LNCaP clone FGC (cell line): ENCODE measurements around the gene FIZ1.
A peak's percentile ranks its signal among the peaks of the same experiment; 100 is the strongest.

Experiments
- DNase-seq: peaks from one replicate; pipeline ENCODE4 v3.0.0-alpha.2; 2011; ENCODE audit warnings: low read depth
- H3K4me3 ChIP-seq: 2 replicates; pipeline ENCODE4 v1.5.1; 2011; ENCODE audit warnings: mild to moderate bottlenecking, low read depth, low read length, control low read depth
- CTCF ChIP-seq: IDR thresholded peaks from 2 replicates; pipeline ENCODE4 v1.5.1; 2012; ENCODE audit warnings: mild to moderate bottlenecking; ENCODE audit not compliant: control insufficient read depth, insufficient read depth; ENCODE audit errors: extremely low read depth

Gene FIZ1

GRCh38 chr19:55605207-55605636, 5.9 kb upstream of the FIZ1 start:
- TF ChIP-seq CTCF = no peak
- DNase-seq = peak; percentile 81
- H3K4me3 ChIP-seq = peak overlapping the region; percentile 96

DNA sequence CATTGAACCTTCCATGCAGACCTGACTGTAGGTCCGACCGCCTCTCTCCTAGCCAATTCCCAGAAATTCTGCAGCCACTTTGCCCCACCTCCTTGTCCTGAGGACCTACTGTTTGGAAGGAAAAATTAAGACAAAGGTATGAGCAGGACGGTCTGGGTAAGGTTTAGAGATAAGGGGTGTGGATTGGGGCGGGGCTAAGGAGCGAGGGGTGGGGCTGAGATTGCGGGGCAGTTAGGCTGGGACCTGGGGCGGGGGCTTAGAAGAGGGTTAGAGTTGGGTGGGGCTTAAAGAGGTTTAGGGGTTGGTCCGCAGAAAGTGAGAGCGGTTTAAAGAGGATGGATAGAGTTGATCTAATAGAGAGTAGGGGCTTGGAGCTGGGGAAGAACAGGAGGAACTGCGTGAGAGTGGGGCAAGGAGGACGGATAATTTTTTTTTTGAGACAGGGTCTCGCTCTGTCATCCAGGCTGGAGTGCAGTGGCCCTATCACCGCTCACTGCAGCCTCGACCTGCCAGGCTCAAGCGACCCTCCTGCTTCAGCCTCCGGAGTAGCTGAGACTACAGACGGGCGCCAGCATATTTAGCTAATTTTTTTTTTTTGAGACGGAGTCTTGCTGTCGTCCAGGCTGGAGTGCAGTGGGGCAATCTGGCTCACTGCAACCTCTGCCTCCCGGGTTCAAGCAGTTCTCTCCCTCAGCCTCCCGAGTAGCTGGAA, 4.4 kb upstream of the FIZ1 start:
- TF ChIP-seq CTCF = no peak
- no peak overlapping the region for H3K4me3 ChIP-seq
- no peak for DNase-seq

GRCh38 chr19:55603115-55603514, 3.8 kb upstream of the FIZ1 start:
- no peak for DNase-seq
- H3K4me3 ChIP-seq = no peak overlapping the region
- no peak for TF ChIP-seq CTCF

GRCh38 chr19:55602104-55603001, 3.0 kb upstream of the FIZ1 start:
- no peak overlapping the region for H3K4me3 ChIP-seq
- no peak for DNase-seq
- TF ChIP-seq CTCF = no peak

GRCh38 chr19:55601084-55601483, 1.8 kb upstream of the FIZ1 start:
- no peak for DNase-seq
- peak overlapping the region; percentile 61 for H3K4me3 ChIP-seq

DNA sequence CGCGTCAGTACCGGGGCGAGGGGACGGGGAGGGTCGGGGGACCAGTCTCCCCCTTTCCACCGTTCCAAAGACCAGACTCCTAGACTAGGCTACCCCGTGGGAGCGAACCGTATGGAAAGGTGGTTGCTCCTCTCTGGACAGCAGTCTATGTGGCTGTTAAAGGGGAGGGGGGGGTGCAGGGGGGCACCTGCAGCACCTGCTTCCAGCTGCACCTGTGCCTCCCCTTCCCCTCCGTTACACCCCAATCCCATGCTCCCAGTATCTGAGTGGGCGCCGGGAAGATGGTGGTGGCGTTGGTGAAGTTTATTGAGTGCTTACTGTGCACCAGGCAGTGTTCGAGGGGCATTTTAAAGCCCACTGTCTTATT, 1.3 kb upstream of the FIZ1 start:
- TF ChIP-seq CTCF = no peak
- DNase-seq = no peak
- H3K4me3 ChIP-seq = peak overlapping the region; percentile 61

More at GRCh38 chr19:55601084-55601483, 1.8 kb upstream of the FIZ1 start:
- TF ChIP-seq CTCF = no peak
